ENCODE data around the gene SCD. TPM values are rescaled to one million over a fixed set of nuclear protein-coding genes. Genes with fewer than 3 reads are reported as not detected.

Gene SCD
- total and polyA plus RNA-seq, 2 of the 13 experiments (the other 11 are each of a cell fraction or from before 2014, with no cell fraction given), result 492 to 512 TPM

- no peak for TF ChIP-seq MXD3 (CRISPR knock-in tag; IDR thresholded peaks at IDR 0.05)
- no peak; the same call in 1 of the 2 replicates for TF ChIP-seq SNAPC2 (CRISPR knock-in tag; IDR thresholded peaks at IDR 0.05)
- peak; percentile 70; the same call in 1 of the 2 replicates for TF ChIP-seq POLR2G (IDR thresholded peaks at IDR 0.05; ENCODE audit: low read depth, low read length)
- 0 out of 2 replicates have a peak, but pooled peaks have one; percentile 4 for TF ChIP-seq ZNF547 (CRISPR knock-in tag; IDR thresholded peaks at IDR 0.05)
- no peak for TF ChIP-seq ZGPAT (CRISPR knock-in tag; IDR thresholded peaks at IDR 0.05)
- TF ChIP-seq RAD51 (IDR thresholded peaks at IDR 0.05; ENCODE audit: borderline replicate concordance), result no peak
- TF ChIP-seq ZNF18 (CRISPR knock-in tag; IDR thresholded peaks at IDR 0.05; ENCODE audit: insufficient replicate concordance), result peak; percentile 44
- TF ChIP-seq MLX (CRISPR knock-in tag; IDR thresholded peaks at IDR 0.05), result no peak
Measured at GRCh38 chr10:100372415-100373297, 25.6 kb downstream of the SCD start (continued).
